Activated T-cell treated with anti-CD3 and anti-CD28 coated beads, Interleukin-2, amount 50 U/mL, for 72 hours (primary cell): ENCODE results near the gene RABGEF1. TPM values are rescaled to one million over a fixed set of nuclear protein-coding genes. Genes with fewer than 3 reads are reported as not detected.
"Not testable (repeated sequence)": the region's sequence is repeated elsewhere in the genome, so short reads cannot be mapped to it uniquely, and the experiment has no call there.

Source experiments
- ATAC-seq, 2 donors: fragments of 150-1000 bp; cut with Tn5 transposase; replicated peaks in 1 of 2; 2 replicates each; pipeline ENCODE4 v1.10.0; 2021; ENCODE audit warnings: moderate library complexity in 2 of 2, mild to moderate bottlenecking in 1 of 2
- DNase-seq, 2 donors: peaks; one replicate each; pipeline ENCODE4 v3.0.0; 2021 to 2022; ENCODE audit warnings: mixed read lengths in 1 of 2
- H3K27ac Mint-ChIP-seq: one replicate; pipeline ENCODE4 v1.8.0; 2022; ENCODE audit warnings: mild to moderate bottlenecking, moderate library complexity, mixed read lengths
- H3K27me3 Mint-ChIP-seq: one replicate; pipeline ENCODE4 v1.8.0; 2022; ENCODE audit warnings: low read depth, mixed read lengths
- H3K36me3 Mint-ChIP-seq, 2 donors: one replicate each; pipeline ENCODE4 v1.8.0; 2022; ENCODE audit warnings: mixed read lengths in 2 of 2, mild to moderate bottlenecking in 1 of 2; ENCODE audit not compliant: insufficient read depth in 2 of 2
- H3K4me1 Mint-ChIP-seq: one replicate; pipeline ENCODE4 v1.8.0; 2022; ENCODE audit warnings: low read depth, mixed read lengths
- H3K4me3 Mint-ChIP-seq, 2 donors: one replicate each; pipeline ENCODE4 v1.8.0; 2022; ENCODE audit warnings: mild to moderate bottlenecking in 2 of 2, mixed read lengths in 2 of 2, moderate library complexity in 2 of 2
- H3K9me3 Mint-ChIP-seq, 2 donors: one replicate each; pipeline ENCODE4 v1.8.0; 2022; ENCODE audit warnings: mixed read lengths in 2 of 2
- total RNA-seq, 2 donors: library from RNA; stranded (reverse); gene quantifications; one replicate each; pipeline ENCODE4 v1.2.3, GENCODE V29; 2022

Gene RABGEF1
- total RNA-seq, 2 donors from 2014 or later, result 22.8 to 26.9 TPM

- Mint-ChIP-seq H3K9me3 (no peaks in the 10 kb centered on the region), H3K4me3 (no peak overlapping the region)
- no peak for ATAC-seq
Measured at GRCh38 chr7:66840316-66840715, 99.8 kb downstream of the RABGEF1 start.

GRCh38 chr7:66841898-66842297 is 101.4 kb downstream of the RABGEF1 start:
- no peak overlapping the region for H3K27ac Mint-ChIP-seq
- H3K36me3 Mint-ChIP-seq, result peaks cover 0 to 4% of the 10 kb centered on the region in 2 donors

More at GRCh38 chr7:66840316-66840715, 99.8 kb downstream of the RABGEF1 start:
- no peak for DNase-seq
- Mint-ChIP-seq H3K4me1 (peaks cover 15% of the 10 kb centered on the region), H3K36me3 (peaks cover 0 to 4% of the 10 kb centered on the region in 2 donors), H3K27ac (no peak overlapping the region), H3K27me3 (no peaks in the 10 kb centered on the region)

GRCh38 chr7:66843492-66843891 is 103.0 kb downstream of the RABGEF1 start:
- not testable (repeated sequence) for H3K9me3 Mint-ChIP-seq, H3K36me3 Mint-ChIP-seq, H3K27ac Mint-ChIP-seq, H3K27me3 Mint-ChIP-seq, DNase-seq, ATAC-seq
- peaks cover 37% of the 10 kb centered on the region for H3K4me1 Mint-ChIP-seq
- H3K4me3 Mint-ChIP-seq, result peak overlapping the region; percentile 84 to 94

More at GRCh38 chr7:66841898-66842297, 101.4 kb downstream of the RABGEF1 start:
- Mint-ChIP-seq H3K9me3 (no peaks in the 10 kb centered on the region), H3K4me3 (no peak overlapping the region), H3K27me3 (no peaks in the 10 kb centered on the region), H3K4me1 (peaks cover 26% of the 10 kb centered on the region)
- DNase-seq, result no peak
- ATAC-seq, result no peak

- Mint-ChIP-seq H3K36me3 (peaks cover 0 to 4% of the 10 kb centered on the region in 2 donors), H3K27ac (peak overlapping the region; percentile 98), H3K4me3 (peak overlapping the region; percentile 84 to 94), H3K4me1 (peaks cover 38% of the 10 kb centered on the region), H3K9me3 (no peaks in the 10 kb centered on the region), H3K27me3 (no peaks in the 10 kb centered on the region)
- DNase-seq (peak; percentile 98 to 99), ATAC-seq (peak; percentile 96)
Measured at GRCh38 chr7:66844552-66845378, 104.2 kb downstream of the RABGEF1 start.

GRCh38 chr7:66845379-66846095 is 105.0 kb downstream of the RABGEF1 start:
- no peaks in the 10 kb centered on the region for H3K9me3 Mint-ChIP-seq
- DNase-seq (no peak), ATAC-seq (no peak)
- peaks cover 38% of the 10 kb centered on the region for H3K4me1 Mint-ChIP-seq
- peaks cover 0 to 4% of the 10 kb centered on the region in 2 donors for H3K36me3 Mint-ChIP-seq
- peak overlapping the region; percentile 84 to 94 for H3K4me3 Mint-ChIP-seq
- H3K27me3 Mint-ChIP-seq, result no peaks in the 10 kb centered on the region
- H3K27ac Mint-ChIP-seq, result peak overlapping the region; percentile 98

- H3K27ac Mint-ChIP-seq, result peak overlapping the region; percentile 98
- ATAC-seq, result not testable (repeated sequence)
Measured at GRCh38 chr7:66846096-66846445, 105.5 kb downstream of the RABGEF1 start.

GRCh38 chr7:66847523-66847855 is 107.0 kb downstream of the RABGEF1 start:
- not testable (repeated sequence) for H3K36me3 Mint-ChIP-seq, ATAC-seq, H3K27me3 Mint-ChIP-seq, H3K9me3 Mint-ChIP-seq, DNase-seq, H3K4me3 Mint-ChIP-seq, H3K27ac Mint-ChIP-seq
- H3K4me1 Mint-ChIP-seq, result peaks cover 38% of the 10 kb centered on the region

More at GRCh38 chr7:66846096-66846445, 105.5 kb downstream of the RABGEF1 start:
- Mint-ChIP-seq H3K4me1 (peaks cover 38% of the 10 kb centered on the region), H3K4me3 (peak overlapping the region; percentile 84 to 94)
- not testable (repeated sequence) for DNase-seq, H3K36me3 Mint-ChIP-seq, H3K9me3 Mint-ChIP-seq, H3K27me3 Mint-ChIP-seq

GRCh38 chr7:66847879-66848790 is 107.6 kb downstream of the RABGEF1 start:
- ATAC-seq (no peak), DNase-seq (peak; percentile 21 to 39)
- peaks cover 0 to 4% of the 10 kb centered on the region in 2 donors for H3K36me3 Mint-ChIP-seq
- no peaks in the 10 kb centered on the region for H3K9me3 Mint-ChIP-seq
- H3K4me3 Mint-ChIP-seq, result peak overlapping the region; percentile 3 to 72
- no peaks in the 10 kb centered on the region for H3K27me3 Mint-ChIP-seq
- H3K27ac Mint-ChIP-seq, result peak overlapping the region; percentile 97
- peaks cover 33% of the 10 kb centered on the region for H3K4me1 Mint-ChIP-seq

- H3K36me3 Mint-ChIP-seq, result peaks cover 4 to 5% of the 10 kb centered on the region in 2 donors
- peak overlapping the region; percentile 96 for H3K27ac Mint-ChIP-seq
- ATAC-seq, result no peak
Measured at GRCh38 chr7:66859339-66859738, 118.8 kb downstream of the RABGEF1 start.

GRCh38 chr7:66859794-66860645 is 119.5 kb downstream of the RABGEF1 start:
- Mint-ChIP-seq H3K27ac (peak overlapping the region; percentile 96), H3K4me1 (peaks cover 36% of the 10 kb centered on the region), H3K9me3 (no peaks in the 10 kb centered on the region), H3K4me3 (peak overlapping the region; percentile 81 to 85), H3K27me3 (no peaks in the 10 kb centered on the region), H3K36me3 (peaks cover 4 to 5% of the 10 kb centered on the region in 2 donors)
- ATAC-seq (peak; percentile 98 to 99), DNase-seq (peak; percentile 57 to 59)

More at GRCh38 chr7:66859339-66859738, 118.8 kb downstream of the RABGEF1 start:
- Mint-ChIP-seq H3K4me1 (peaks cover 31% of the 10 kb centered on the region), H3K9me3 (no peaks in the 10 kb centered on the region), H3K27me3 (no peaks in the 10 kb centered on the region), H3K4me3 (peak overlapping the region; percentile 81 to 85)
- DNase-seq, result no peak

- Mint-ChIP-seq H3K27me3 (no peaks in the 10 kb centered on the region), H3K9me3 (no peaks in the 10 kb centered on the region), H3K36me3 (peaks cover 4 to 5% of the 10 kb centered on the region in 2 donors)
Measured at GRCh38 chr7:66860767-66861166, 120.2 kb downstream of the RABGEF1 start.

More at GRCh38 chr7:66860767-66861166, 120.2 kb downstream of the RABGEF1 start:
- ATAC-seq (no peak), DNase-seq (no peak)
- Mint-ChIP-seq H3K27ac (peak overlapping the region; percentile 59), H3K4me3 (peak overlapping the region in 1 of 2 donors; percentile 45), H3K4me1 (peaks cover 31% of the 10 kb centered on the region)
